Measurements from ENCODE around the gene MED15.
"Not testable (repeated sequence)": the region's sequence is repeated elsewhere in the genome, so short reads cannot be mapped to it uniquely, and the experiment has no call there.

The MED15 gene

GRCh38 chr22:20584029-20584871 is 76.8 kb downstream of the MED15 start:
- DNase-seq (ENCODE audit: low read depth), result no peak

- DNase-seq (ENCODE audit: low read depth), result no peak
Observed at GRCh38 chr22:20584872-20585638, 77.6 kb downstream of the MED15 start.

GRCh38 chr22:20585639-20586402 is 78.4 kb downstream of the MED15 start:
- no peak for DNase-seq (ENCODE audit: low read depth)

- DNase-seq (ENCODE audit: low read depth), result no peak
Observed at GRCh38 chr22:20586403-20586745, 79.0 kb downstream of the MED15 start.

GRCh38 chr22:20587206-20587958 is 80.0 kb downstream of the MED15 start:
- no peak for DNase-seq (ENCODE audit: low read depth)

- DNase-seq (ENCODE audit: low read depth), result no peak
Observed at GRCh38 chr22:20588092-20588842, 80.9 kb downstream of the MED15 start.

- no peak for DNase-seq (ENCODE audit: low read depth)
Observed at GRCh38 chr22:20588843-20589581, 81.6 kb downstream of the MED15 start.

- DNase-seq (ENCODE audit: low read depth), result no peak
Observed at GRCh38 chr22:20589614-20590476, 82.4 kb downstream of the MED15 start.

- DNase-seq (ENCODE audit: low read depth), result no peak
Observed at GRCh38 chr22:20590477-20591294, 83.3 kb downstream of the MED15 start.

- no peak for DNase-seq (ENCODE audit: low read depth)
Observed at GRCh38 chr22:20591295-20591645, 83.9 kb downstream of the MED15 start.

GRCh38 chr22:20591660-20592310 is 84.4 kb downstream of the MED15 start:
- no peak for DNase-seq (ENCODE audit: low read depth)

GRCh38 chr22:20594038-20594437 is 86.6 kb downstream of the MED15 start:
- DNase-seq (ENCODE audit: low read depth), result not testable (repeated sequence)

GRCh38 chr22:20594486-20594885 is 87.1 kb downstream of the MED15 start:
- not testable (repeated sequence) for DNase-seq (ENCODE audit: low read depth)

- DNase-seq (ENCODE audit: low read depth), result no peak
Observed at GRCh38 chr22:20595461-20595860, 88.1 kb downstream of the MED15 start.

GRCh38 chr22:20599117-20599516 is 91.7 kb downstream of the MED15 start:
- DNase-seq (ENCODE audit: low read depth), result no peak

GRCh38 chr22:20600137-20600673 is 92.8 kb downstream of the MED15 start:
- no peak for DNase-seq (ENCODE audit: low read depth)

GRCh38 chr22:20601308-20601707 is 93.9 kb downstream of the MED15 start:
- DNase-seq (ENCODE audit: low read depth), result no peak
